Colonic mucosa (tissue), 4 donors: ENCODE data around the gene SUSD5. TPM values are rescaled to one million over a fixed set of nuclear protein-coding genes. Genes with fewer than 3 reads are reported as not detected.
"Not testable (repeated sequence)": the region's sequence is repeated elsewhere in the genome, so short reads cannot be mapped to it uniquely, and the experiment has no call there.

Experiments used
- DNase-seq: peaks from one replicate; pipeline ENCODE4 v3.0.0-alpha.2; 2020
- H3K27ac ChIP-seq: fragments of 200-600 bp; one replicate; pipeline ENCODE4 v1.8.0; 2021
- H3K27me3 ChIP-seq: fragments of 200-600 bp; one replicate; pipeline ENCODE4 v1.8.0; 2021
- H3K36me3 ChIP-seq: fragments of 200-600 bp; one replicate; pipeline ENCODE4 v1.8.0; 2021
- H3K4me1 ChIP-seq: fragments of 200-600 bp; one replicate; pipeline ENCODE4 v1.8.0; 2021; ENCODE audit warnings: mild to moderate bottlenecking
- H3K4me3 ChIP-seq: fragments of 200-600 bp; one replicate; pipeline ENCODE4 v1.8.0; 2021
- H3K9ac ChIP-seq, 2 donors: one replicate each; pipeline ENCODE4 v1.7.0; 2013; ENCODE audit warnings: control low read depth in 2 of 2, low read depth in 2 of 2, low read length in 2 of 2
- H3K9me3 ChIP-seq: fragments of 200-600 bp; one replicate; pipeline ENCODE4 v1.8.0; 2021
- CTCF ChIP-seq: fragments of 200-600 bp; IDR thresholded peaks from one replicate; pipeline ENCODE4 v1.8.0; 2022; ENCODE audit warnings: antibody characterized with exemption, mild to moderate bottlenecking
- intact Hi-C: fragments of 100-400 bp; cut with DNase I; formaldehyde crosslinking; loops from one replicate; pipeline ENCODE4 v1.14.1; 2022
- total RNA-seq, 2 donors: library from RNA; stranded (reverse); fragmentation: NEBNext Ultra II Directional in 1 of 2; extraction: Animal tissue kit (Norgen Biotek cat#: 25700) in 1 of 2; gene quantifications; one replicate each; pipeline ENCODE4 v1.2.1, GENCODE V29; 2021
- donor health status: healthy.
- donor health status: DM: no; HTN: no; CAD: no.
- donor health status: DM: no; HTN: no; CAD: no.

Gene SUSD5
- total RNA-seq, 2 donors from 2014 or later = 0.17 to 0.35 TPM

- Histone ChIP-seq H3K9ac (no peak overlapping the region), H3K4me3 (no peak overlapping the region), H3K27me3 (no peaks in the 10 kb centered on the region), H3K4me1 (no peaks in the 10 kb centered on the region), H3K9me3 (no peaks in the 10 kb centered on the region), H3K36me3 (no peaks in the 10 kb centered on the region), H3K27ac (no peak overlapping the region)
- DNase-seq = no peak
- TF ChIP-seq CTCF = no peak
- intact Hi-C loops = no loop called here
Measured at GRCh38 chr3:33141006-33141405, 77.6 kb downstream of the SUSD5 start.

GRCh38 chr3:33139996-33140395 is 78.6 kb downstream of the SUSD5 start:
- intact Hi-C loops = loop anchor here (10.0 kb wide), 1 partner anchor 655 kb away; the partner anchor contains the start of gene PDCD6IP
- Histone ChIP-seq H3K36me3 (no peaks in the 10 kb centered on the region), H3K4me1 (no peaks in the 10 kb centered on the region), H3K4me3 (no peak overlapping the region), H3K27me3 (no peaks in the 10 kb centered on the region), H3K9me3 (no peaks in the 10 kb centered on the region), H3K9ac (no peak overlapping the region), H3K27ac (no peak overlapping the region)
- no peak for TF ChIP-seq CTCF
- no peak for DNase-seq

- not testable (repeated sequence) for H3K27me3 ChIP-seq, H3K27ac ChIP-seq, H3K4me3 ChIP-seq, H3K4me1 ChIP-seq, H3K9ac ChIP-seq, H3K36me3 ChIP-seq, DNase-seq, H3K9me3 ChIP-seq
- intact Hi-C loops = loop anchor here (10.0 kb wide), 1 partner anchor 656 kb away; the partner anchor contains the start of gene PDCD6IP
Measured at GRCh38 chr3:33139006-33139623, 79.5 kb downstream of the SUSD5 start.

- intact Hi-C loops = loop anchor here (10.0 kb wide), 1 partner anchor 657 kb away; the partner anchor contains the start of gene PDCD6IP
Measured at GRCh38 chr3:33137691-33138090, 80.9 kb downstream of the SUSD5 start.

GRCh38 chr3:33134026-33134625 is 84.5 kb downstream of the SUSD5 start:
- H3K9me3 ChIP-seq = no peaks in the 10 kb centered on the region
- no peak overlapping the region for H3K27ac ChIP-seq
- H3K27me3 ChIP-seq = no peaks in the 10 kb centered on the region
- H3K4me3 ChIP-seq = no peak overlapping the region
- no peak for TF ChIP-seq CTCF
- intact Hi-C loops = loop anchor here (10.0 kb wide), 1 partner anchor 661 kb away; the partner anchor contains the start of gene PDCD6IP
- no peak overlapping the region for H3K9ac ChIP-seq
- H3K36me3 ChIP-seq = no peaks in the 10 kb centered on the region
- H3K4me1 ChIP-seq = no peaks in the 10 kb centered on the region
- no peak for DNase-seq

More at GRCh38 chr3:33137691-33138090, 80.9 kb downstream of the SUSD5 start:
- H3K9ac ChIP-seq = no peak overlapping the region
- no peak for DNase-seq
- H3K9me3 ChIP-seq = no peaks in the 10 kb centered on the region
- no peaks in the 10 kb centered on the region for H3K36me3 ChIP-seq
- no peaks in the 10 kb centered on the region for H3K27me3 ChIP-seq
- no peak overlapping the region for H3K4me3 ChIP-seq
- H3K4me1 ChIP-seq = no peaks in the 10 kb centered on the region
- no peak overlapping the region for H3K27ac ChIP-seq
- TF ChIP-seq CTCF = no peak

GRCh38 chr3:33132019-33132360 is 86.6 kb downstream of the SUSD5 start:
- DNase-seq = no peak
- H3K27me3 ChIP-seq = no peaks in the 10 kb centered on the region
- H3K36me3 ChIP-seq = no peaks in the 10 kb centered on the region
- H3K4me3 ChIP-seq = no peak overlapping the region
- H3K4me1 ChIP-seq = no peaks in the 10 kb centered on the region
- intact Hi-C loops = loop anchor here (2.0 to 10.0 kb wide), 2 partner anchors 241 to 663 kb away; partner anchors contain the start of gene PDCD6IP
- no peak overlapping the region for H3K27ac ChIP-seq
- TF ChIP-seq CTCF = no peak
- no peaks in the 10 kb centered on the region for H3K9me3 ChIP-seq
- no peak overlapping the region for H3K9ac ChIP-seq
